Medulla oblongata (tissue), 1 donor: ENCODE measurements around the gene SAMSN1.

Experiments
- DNase-seq: peaks from one replicate; pipeline ENCODE4 v3.0.0-alpha.2; 2015; ENCODE audit errors: extremely low spot score

The SAMSN1 gene

GRCh38 chr21:14545906-14546480 lies at the start of gene SAMSN1:
TSS of gene SAMSN1 (minus strand) at chr21:14546315. CDS start at chr21:14546261, 54 bp downstream.
- peak; percentile 68 for DNase-seq

- DNase-seq: no peak
Measured at GRCh38 chr21:14595449-14595848, 49.3 kb upstream of the SAMSN1 start.

- DNase-seq: no peak
Measured at GRCh38 chr21:14594967-14595366, 48.9 kb upstream of the SAMSN1 start.

GRCh38 chr21:14593230-14593629 lies 47.1 kb upstream of the SAMSN1 start:
- no peak for DNase-seq

- DNase-seq: no peak
Measured at GRCh38 chr21:14592296-14593000, 46.3 kb upstream of the SAMSN1 start.

GRCh38 chr21:14591882-14592281 lies 45.8 kb upstream of the SAMSN1 start:
- peak; percentile 31 for DNase-seq

GRCh38 chr21:14591377-14591776 lies 45.3 kb upstream of the SAMSN1 start:
- no peak for DNase-seq

- DNase-seq: no peak
Measured at GRCh38 chr21:14589855-14590563, 43.9 kb upstream of the SAMSN1 start.

- no peak for DNase-seq
Measured at GRCh38 chr21:14587266-14587665, 41.2 kb upstream of the SAMSN1 start.

GRCh38 chr21:14585122-14585521 lies 39.0 kb upstream of the SAMSN1 start:
- no peak for DNase-seq

- no peak for DNase-seq
Measured at GRCh38 chr21:14584357-14585095, 38.4 kb upstream of the SAMSN1 start.

- DNase-seq: no peak
Measured at GRCh38 chr21:14583629-14584255, 37.6 kb upstream of the SAMSN1 start.

- DNase-seq: no peak
Measured at GRCh38 chr21:14582934-14583628, 37.0 kb upstream of the SAMSN1 start.

- DNase-seq: no peak
Measured at GRCh38 chr21:14581902-14582457, 35.9 kb upstream of the SAMSN1 start.

GRCh38 chr21:14573244-14573643 lies 27.1 kb upstream of the SAMSN1 start:
- DNase-seq: no peak

GRCh38 chr21:14572204-14572780 lies 26.2 kb upstream of the SAMSN1 start:
- DNase-seq: no peak

GRCh38 chr21:14569868-14570267 lies 23.8 kb upstream of the SAMSN1 start:
- no peak for DNase-seq

- DNase-seq: no peak
Measured at GRCh38 chr21:14569026-14569621, 23.0 kb upstream of the SAMSN1 start.

- no peak for DNase-seq
Measured at GRCh38 chr21:14567331-14568279, 21.5 kb upstream of the SAMSN1 start.
